ENCODE measurements around the gene CCT8.

DNA sequence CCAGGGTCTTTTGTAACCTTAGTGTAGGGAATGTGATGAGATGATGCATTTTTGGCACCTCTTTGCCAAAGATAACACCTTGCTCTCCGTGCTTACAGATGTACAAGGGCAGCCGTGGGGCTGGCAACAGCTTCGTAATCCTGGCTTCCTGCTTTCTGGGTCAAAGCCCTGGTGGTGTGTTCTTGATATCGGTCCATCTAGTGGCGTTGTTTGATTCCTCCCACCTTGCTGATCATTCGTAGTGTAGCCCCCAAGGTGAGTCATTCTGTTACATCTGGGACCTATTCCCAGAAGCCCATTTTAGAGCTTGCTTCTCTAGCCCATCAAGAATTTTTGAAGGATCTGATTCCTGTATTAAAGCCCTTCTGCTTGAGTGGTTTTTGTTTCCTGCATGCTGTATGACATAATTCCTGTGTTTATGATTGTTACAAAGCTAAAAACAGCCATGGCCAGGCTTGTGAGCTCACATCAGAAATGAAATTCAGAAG, 7.0 kb upstream of the CCT8 start:
- no peak for TF ChIP-seq NFIC (IDR thresholded peaks at IDR 0.05)
- no peak for TF ChIP-seq USF1 (IDR thresholded peaks at IDR 0.05)
- TF ChIP-seq TAF1 (IDR thresholded peaks at IDR 0.05; ENCODE audit: low read depth), result no peak
- TF ChIP-seq, protein P1, sequence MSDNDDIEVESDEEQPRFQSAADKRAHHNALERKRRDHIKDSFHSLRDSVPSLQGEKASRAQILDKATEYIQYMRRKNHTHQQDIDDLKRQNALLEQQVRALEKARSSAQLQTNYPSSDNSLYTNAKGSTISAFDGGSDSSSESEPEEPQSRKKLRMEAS (IDR thresholded peaks at IDR 0.05), result no peak
- TF ChIP-seq YY1 (IDR thresholded peaks at IDR 0.05; ENCODE audit: low read depth), result no peak
- no peak for TF ChIP-seq EP300 (IDR thresholded peaks at IDR 0.05; ENCODE audit: borderline replicate concordance)
- TF ChIP-seq TCF12 (IDR thresholded peaks at IDR 0.05; ENCODE audit: low read depth), result no peak
- no peak for TF ChIP-seq CREB1 (IDR thresholded peaks at IDR 0.05; ENCODE audit: low read depth)
- TF ChIP-seq TEAD4 (IDR thresholded peaks at IDR 0.05), result no peak
- TF ChIP-seq, protein P2, sequence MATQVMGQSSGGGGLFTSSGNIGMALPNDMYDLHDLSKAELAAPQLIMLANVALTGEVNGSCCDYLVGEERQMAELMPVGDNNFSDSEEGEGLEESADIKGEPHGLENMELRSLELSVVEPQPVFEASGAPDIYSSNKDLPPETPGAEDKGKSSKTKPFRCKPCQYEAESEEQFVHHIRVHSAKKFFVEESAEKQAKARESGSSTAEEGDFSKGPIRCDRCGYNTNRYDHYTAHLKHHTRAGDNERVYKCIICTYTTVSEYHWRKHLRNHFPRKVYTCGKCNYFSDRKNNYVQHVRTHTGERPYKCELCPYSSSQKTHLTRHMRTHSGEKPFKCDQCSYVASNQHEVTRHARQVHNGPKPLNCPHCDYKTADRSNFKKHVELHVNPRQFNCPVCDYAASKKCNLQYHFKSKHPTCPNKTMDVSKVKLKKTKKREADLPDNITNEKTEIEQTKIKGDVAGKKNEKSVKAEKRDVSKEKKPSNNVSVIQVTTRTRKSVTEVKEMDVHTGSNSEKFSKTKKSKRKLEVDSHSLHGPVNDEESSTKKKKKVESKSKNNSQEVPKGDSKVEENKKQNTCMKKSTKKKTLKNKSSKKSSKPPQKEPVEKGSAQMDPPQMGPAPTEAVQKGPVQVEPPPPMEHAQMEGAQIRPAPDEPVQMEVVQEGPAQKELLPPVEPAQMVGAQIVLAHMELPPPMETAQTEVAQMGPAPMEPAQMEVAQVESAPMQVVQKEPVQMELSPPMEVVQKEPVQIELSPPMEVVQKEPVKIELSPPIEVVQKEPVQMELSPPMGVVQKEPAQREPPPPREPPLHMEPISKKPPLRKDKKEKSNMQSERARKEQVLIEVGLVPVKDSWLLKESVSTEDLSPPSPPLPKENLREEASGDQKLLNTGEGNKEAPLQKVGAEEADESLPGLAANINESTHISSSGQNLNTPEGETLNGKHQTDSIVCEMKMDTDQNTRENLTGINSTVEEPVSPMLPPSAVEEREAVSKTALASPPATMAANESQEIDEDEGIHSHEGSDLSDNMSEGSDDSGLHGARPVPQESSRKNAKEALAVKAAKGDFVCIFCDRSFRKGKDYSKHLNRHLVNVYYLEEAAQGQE (IDR thresholded peaks at IDR 0.05; ENCODE audit: low read depth), result no peak
- TF ChIP-seq EGR1 (IDR thresholded peaks at IDR 0.05), result no peak

Measured in Ishikawa (cell line).